D721Med (cell line): ENCODE results near the gene TAP1.

Experiments
- DNase-seq: peaks from one replicate; pipeline ENCODE4 v3.0.0; 2011; ENCODE audit warnings: low spot score; ENCODE audit not compliant: insufficient read length
- FAIRE-seq: peaks from 2 replicates; lab custom pipeline; 2011; peaks lifted over from hg19 to GRCh38; lab: Jason Lieb, UNC
- TF ChIP-seq, protein P1 (sequence below): IDR thresholded peaks from 2 replicates; pipeline ENCODE4 v1.5.1; 2012; ENCODE audit warnings: mild to moderate bottlenecking, control low read depth; ENCODE audit not compliant: insufficient read depth; ENCODE audit errors: missing control alignments

Gene TAP1

DNA sequence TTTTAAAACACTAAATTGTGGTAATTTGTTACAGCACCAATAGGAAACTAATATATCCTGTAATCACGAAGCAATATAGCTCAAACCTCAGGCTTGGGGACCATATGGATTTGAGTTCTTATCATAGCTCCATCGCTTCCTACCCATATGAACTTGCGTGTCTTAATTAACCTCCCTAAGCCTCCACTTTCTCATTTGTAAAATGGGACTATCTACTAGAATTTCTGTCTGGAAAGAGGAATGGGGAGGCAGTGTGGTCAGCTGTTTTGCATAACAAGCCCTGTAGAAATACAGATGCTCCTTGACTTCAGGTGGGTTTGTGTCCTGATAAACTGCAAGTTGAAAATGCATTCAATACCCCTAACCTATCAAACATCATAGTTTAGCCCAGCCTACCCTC lies 53.8 kb downstream of the TAP1 start:
- DNase-seq, result no peak
- TF ChIP-seq, protein P1, sequence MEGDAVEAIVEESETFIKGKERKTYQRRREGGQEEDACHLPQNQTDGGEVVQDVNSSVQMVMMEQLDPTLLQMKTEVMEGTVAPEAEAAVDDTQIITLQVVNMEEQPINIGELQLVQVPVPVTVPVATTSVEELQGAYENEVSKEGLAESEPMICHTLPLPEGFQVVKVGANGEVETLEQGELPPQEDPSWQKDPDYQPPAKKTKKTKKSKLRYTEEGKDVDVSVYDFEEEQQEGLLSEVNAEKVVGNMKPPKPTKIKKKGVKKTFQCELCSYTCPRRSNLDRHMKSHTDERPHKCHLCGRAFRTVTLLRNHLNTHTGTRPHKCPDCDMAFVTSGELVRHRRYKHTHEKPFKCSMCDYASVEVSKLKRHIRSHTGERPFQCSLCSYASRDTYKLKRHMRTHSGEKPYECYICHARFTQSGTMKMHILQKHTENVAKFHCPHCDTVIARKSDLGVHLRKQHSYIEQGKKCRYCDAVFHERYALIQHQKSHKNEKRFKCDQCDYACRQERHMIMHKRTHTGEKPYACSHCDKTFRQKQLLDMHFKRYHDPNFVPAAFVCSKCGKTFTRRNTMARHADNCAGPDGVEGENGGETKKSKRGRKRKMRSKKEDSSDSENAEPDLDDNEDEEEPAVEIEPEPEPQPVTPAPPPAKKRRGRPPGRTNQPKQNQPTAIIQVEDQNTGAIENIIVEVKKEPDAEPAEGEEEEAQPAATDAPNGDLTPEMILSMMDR, result no peak
- no peak for FAIRE-seq

DNA sequence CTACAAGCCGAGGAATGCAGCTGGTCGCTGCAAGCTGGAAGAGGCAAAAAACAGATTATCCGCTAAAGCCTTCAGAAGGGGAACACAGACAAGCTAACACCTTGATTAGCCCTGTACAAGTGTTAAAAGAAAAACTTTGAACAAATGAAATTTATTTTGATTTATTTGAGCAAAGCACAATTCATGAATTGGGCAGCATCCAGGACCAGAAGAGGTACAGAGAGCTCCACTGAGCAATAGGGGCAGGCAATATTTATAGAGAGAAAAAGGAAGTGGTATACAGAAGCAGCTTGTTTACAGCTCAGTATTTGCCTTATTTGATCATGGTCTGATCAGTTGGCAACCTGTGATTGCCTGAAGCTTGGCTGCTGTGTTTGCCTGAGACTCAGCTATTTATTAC lies 54.3 kb downstream of the TAP1 start:
- FAIRE-seq (no peak), DNase-seq (no peak)
- TF ChIP-seq, protein P1, result no peak

DNA sequence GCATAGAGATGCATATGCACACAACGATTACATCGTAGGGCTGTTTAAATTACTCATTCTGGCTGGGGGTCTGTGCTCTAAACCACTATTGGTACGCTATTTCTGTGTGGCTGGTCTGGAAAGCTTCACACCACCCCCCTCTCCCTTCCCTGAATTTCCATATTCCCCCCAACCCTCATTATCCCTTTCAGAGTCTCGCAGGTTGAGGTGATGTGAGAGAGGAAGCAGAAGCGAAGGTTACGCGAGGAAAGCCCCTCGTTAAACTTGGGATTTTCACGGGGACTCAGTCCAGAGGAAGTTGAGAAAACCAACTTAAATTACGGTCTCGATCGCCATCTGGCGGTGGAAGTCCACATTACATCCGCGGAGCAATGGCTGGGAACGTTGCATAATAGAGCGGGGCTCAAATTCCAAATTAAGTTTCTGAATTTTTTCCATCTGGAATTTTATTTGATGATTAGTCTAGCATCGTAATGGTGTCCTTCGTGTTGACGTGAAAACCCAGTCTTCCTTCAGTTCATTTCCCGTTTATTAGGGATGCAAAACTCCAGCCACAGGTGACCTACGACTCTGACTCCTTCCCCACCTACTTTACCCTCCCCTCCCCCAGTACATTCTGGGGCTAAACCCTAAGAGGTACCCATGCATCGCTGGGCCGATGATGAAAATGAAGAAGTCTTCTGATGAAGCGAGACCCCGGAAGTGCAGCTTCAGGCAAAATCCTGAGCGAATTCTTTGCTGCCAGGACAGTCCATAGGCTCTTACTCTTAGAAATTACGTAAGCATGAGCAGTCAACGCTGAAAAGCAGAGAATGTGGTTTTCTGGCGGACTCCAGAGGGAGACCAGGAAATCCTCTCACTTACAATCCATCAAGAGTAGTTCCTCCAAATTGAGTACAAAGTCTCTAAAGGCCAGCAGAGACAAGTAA lies 56.4 kb downstream of the TAP1 start:
- FAIRE-seq (no peak), DNase-seq (no peak)
- TF ChIP-seq, protein P1, result peak; percentile 85
